Colonic mucosa (tissue), 4 donors: Measurements from ENCODE around the gene ARHGAP26. TPM values are rescaled to one million over a fixed set of nuclear protein-coding genes. Genes with fewer than 3 reads are reported as not detected.
"Not testable (repeated sequence)": the region's sequence is repeated elsewhere in the genome, so short reads cannot be mapped to it uniquely, and the experiment has no call there.

Experiments used
- DNase-seq: peaks from one replicate; pipeline ENCODE4 v3.0.0-alpha.2; 2020
- H3K27ac ChIP-seq: fragments of 200-600 bp; one replicate; pipeline ENCODE4 v1.8.0; 2021
- H3K27me3 ChIP-seq: fragments of 200-600 bp; one replicate; pipeline ENCODE4 v1.8.0; 2021
- H3K36me3 ChIP-seq: fragments of 200-600 bp; one replicate; pipeline ENCODE4 v1.8.0; 2021
- H3K4me1 ChIP-seq: fragments of 200-600 bp; one replicate; pipeline ENCODE4 v1.8.0; 2021; ENCODE audit warnings: mild to moderate bottlenecking
- H3K4me3 ChIP-seq: fragments of 200-600 bp; one replicate; pipeline ENCODE4 v1.8.0; 2021
- H3K9ac ChIP-seq, 2 donors: one replicate each; pipeline ENCODE4 v1.7.0; 2013; ENCODE audit warnings: control low read depth in 2 of 2, low read depth in 2 of 2, low read length in 2 of 2
- H3K9me3 ChIP-seq: fragments of 200-600 bp; one replicate; pipeline ENCODE4 v1.8.0; 2021
- intact Hi-C: fragments of 100-400 bp; cut with DNase I; formaldehyde crosslinking; loops from one replicate; pipeline ENCODE4 v1.14.1; 2022
- total RNA-seq, 2 donors: library from RNA; stranded (reverse); fragmentation: NEBNext Ultra II Directional in 1 of 2; extraction: Animal tissue kit (Norgen Biotek cat#: 25700) in 1 of 2; gene quantifications; one replicate each; pipeline ENCODE4 v1.2.1, GENCODE V29; 2021
- TF ChIP-seq, protein P1 (sequence below): fragments of 200-600 bp; IDR thresholded peaks from one replicate; pipeline ENCODE4 v1.8.0; 2022; ENCODE audit warnings: antibody characterized with exemption, mild to moderate bottlenecking
- donor health status: healthy.
- donor health status: DM: no; HTN: no; CAD: no.
- donor health status: DM: no; HTN: no; CAD: no.

Gene ARHGAP26
- total RNA-seq, 2 donors from 2014 or later, result 59.1 to 74.0 TPM

DNA sequence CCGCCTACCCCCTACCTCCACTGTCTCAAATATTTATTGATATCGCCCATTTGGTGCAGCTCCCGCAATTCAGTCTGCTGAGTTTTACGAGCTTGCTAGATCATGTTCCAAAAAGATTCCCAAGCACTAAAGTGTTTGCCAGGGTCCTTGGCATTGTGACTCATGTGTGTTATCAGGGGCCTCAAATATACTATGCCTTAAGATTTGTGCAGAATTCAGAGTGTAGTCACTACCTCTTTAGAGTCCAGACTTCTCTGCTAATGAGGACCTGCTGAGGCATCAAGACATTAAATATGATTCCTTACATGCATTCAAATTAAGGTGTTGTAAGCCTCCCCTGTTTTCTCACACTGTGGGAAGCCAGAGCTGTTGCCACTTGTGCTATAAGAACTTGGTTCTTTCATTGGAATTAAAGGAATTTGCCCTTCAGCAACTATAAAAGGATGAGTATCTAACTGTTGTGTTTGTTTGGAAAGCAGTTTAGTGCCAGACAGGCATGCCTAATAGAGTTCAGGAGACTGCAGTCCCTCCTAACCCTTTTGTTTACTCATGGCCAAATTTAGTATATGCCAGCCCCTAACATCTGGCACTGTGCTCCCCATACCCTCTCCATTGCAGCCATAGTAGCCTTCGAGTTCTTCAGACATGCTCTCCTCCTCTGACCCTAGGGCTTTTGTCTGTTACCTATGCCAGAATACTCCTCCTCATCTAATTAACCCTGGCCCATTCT, 316.9 kb downstream of the ARHGAP26 start:
- no peaks in the 10 kb centered on the region for H3K36me3 ChIP-seq
- intact Hi-C loops, result no loop called here
- H3K4me1 ChIP-seq, result peaks cover 15% of the 10 kb centered on the region
- H3K27ac ChIP-seq, result no peak overlapping the region
- no peak for DNase-seq
- H3K9me3 ChIP-seq, result no peaks in the 10 kb centered on the region
- no peaks in the 10 kb centered on the region for H3K27me3 ChIP-seq
- no peak overlapping the region for H3K4me3 ChIP-seq
- H3K9ac ChIP-seq, result no peak overlapping the region
- TF ChIP-seq, protein P1, sequence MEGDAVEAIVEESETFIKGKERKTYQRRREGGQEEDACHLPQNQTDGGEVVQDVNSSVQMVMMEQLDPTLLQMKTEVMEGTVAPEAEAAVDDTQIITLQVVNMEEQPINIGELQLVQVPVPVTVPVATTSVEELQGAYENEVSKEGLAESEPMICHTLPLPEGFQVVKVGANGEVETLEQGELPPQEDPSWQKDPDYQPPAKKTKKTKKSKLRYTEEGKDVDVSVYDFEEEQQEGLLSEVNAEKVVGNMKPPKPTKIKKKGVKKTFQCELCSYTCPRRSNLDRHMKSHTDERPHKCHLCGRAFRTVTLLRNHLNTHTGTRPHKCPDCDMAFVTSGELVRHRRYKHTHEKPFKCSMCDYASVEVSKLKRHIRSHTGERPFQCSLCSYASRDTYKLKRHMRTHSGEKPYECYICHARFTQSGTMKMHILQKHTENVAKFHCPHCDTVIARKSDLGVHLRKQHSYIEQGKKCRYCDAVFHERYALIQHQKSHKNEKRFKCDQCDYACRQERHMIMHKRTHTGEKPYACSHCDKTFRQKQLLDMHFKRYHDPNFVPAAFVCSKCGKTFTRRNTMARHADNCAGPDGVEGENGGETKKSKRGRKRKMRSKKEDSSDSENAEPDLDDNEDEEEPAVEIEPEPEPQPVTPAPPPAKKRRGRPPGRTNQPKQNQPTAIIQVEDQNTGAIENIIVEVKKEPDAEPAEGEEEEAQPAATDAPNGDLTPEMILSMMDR, result no peak

DNA sequence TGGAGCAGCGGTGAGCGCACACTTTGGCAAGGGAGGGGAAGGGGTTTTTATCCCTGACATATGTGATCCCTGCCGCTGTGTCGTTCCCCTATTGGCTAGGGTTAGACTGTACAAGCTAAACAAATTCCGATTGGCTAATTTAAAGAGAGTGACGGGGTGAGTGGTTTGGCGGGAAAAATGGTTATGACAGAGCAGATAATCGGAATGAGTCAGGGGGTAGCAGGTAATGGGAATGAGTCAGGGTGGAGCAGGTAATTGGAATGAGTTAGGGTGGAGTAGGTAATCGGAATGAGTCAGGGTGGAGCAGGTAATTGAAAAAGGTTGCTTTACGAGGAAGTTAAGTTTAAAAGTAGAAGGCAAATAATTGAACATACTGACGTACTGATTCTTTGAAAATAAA, 318.5 kb downstream of the ARHGAP26 start:
- H3K36me3 ChIP-seq, intact Hi-C loops, H3K9ac ChIP-seq, H3K27me3 ChIP-seq, H3K4me3 ChIP-seq, H3K9me3 ChIP-seq, DNase-seq: not testable (repeated sequence)
- Histone ChIP-seq H3K4me1 (peaks cover 10% of the 10 kb centered on the region), H3K27ac (peak overlapping the region; percentile 44)

DNA sequence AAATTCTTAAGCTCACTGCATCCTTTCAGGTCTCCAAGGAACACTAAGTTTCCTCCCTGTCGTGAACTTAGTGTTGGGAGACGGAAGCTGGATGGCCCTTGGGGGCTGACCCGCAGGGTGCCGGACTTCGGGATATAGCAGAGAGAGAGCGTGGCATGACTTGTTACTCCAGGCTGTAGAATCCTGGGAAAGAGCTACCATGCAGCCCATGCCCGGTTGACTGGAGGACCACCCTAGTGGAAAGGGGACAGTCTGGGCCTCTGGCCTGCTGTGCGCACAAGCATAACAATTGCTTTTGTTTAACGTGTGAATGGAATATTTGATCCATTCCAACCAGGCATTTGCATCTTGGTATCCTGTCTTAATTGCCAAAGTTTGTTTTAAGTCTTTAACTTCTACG, 319.9 kb downstream of the ARHGAP26 start:
- H3K9me3 ChIP-seq, H3K27ac ChIP-seq, H3K9ac ChIP-seq, H3K4me3 ChIP-seq, H3K27me3 ChIP-seq, H3K36me3 ChIP-seq, DNase-seq, intact Hi-C loops, H3K4me1 ChIP-seq: not testable (repeated sequence)

GRCh38 chr5:143092711-143093451, 322.7 kb downstream of the ARHGAP26 start:
- H3K4me3 ChIP-seq, H3K4me1 ChIP-seq, H3K27ac ChIP-seq, H3K27me3 ChIP-seq, H3K9ac ChIP-seq, H3K36me3 ChIP-seq, H3K9me3 ChIP-seq, intact Hi-C loops, DNase-seq: not testable (repeated sequence)

DNA sequence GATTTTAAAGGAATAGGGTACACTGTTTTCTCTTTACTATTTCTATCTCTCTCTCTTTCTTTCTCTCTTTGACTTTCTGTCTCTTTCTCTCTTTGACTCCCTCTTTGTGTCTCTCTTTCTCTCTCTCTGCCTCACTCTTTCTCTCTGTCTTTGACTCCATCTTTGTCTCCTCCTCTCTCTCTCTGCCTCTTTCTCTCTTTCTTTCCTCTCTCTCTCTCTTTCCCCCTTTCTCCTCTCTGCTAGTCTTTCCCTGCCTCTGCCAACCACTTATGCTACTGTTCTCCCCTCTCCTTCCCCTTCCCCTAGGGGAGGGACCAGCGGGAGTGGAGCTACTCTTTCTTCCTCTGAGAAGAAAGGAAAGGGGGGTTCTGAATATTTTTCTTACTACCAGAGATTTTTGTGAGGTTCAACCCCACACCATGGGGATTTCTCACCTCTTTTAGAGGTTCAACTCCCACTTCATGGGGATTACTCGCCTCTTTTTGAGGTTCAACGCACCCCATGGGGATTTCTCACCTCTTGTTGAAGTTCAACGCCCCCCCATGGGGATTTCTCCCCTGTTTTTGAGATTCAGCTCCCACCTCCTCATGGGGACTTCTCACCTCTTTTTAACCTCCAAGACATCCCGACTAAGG, 323.4 kb downstream of the ARHGAP26 start:
- H3K4me1 ChIP-seq, result no peaks in the 10 kb centered on the region
- no peaks in the 10 kb centered on the region for H3K9me3 ChIP-seq
- no peaks in the 10 kb centered on the region for H3K27me3 ChIP-seq
- H3K36me3 ChIP-seq, result no peaks in the 10 kb centered on the region
- H3K4me3 ChIP-seq, result no peak overlapping the region
- no peak overlapping the region for H3K9ac ChIP-seq
- TF ChIP-seq, protein P1, result no peak
- H3K27ac ChIP-seq, result no peak overlapping the region
- intact Hi-C loops, result no loop called here
- no peak for DNase-seq

DNA sequence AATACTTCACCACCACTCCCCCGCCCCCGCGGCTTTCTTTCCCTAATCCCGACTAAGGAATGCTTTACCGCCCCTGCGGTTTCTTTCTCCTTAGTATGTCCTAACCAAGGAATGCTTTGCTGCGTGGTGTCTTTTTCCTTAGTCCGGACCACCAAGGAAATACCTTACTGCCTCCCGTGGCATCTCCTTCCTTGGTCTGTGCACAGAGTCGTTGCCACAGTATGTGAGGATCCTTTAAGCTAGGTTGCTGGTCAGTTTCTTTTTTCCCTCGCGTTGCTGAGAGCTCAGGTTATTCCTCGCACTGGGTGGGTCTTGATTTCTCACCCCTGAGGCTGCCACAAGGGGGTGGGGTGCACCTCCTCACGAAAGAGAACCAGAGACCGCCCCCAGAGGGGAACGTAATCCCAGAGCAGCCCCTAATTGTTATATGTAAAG, 323.9 kb downstream of the ARHGAP26 start:
- H3K9ac ChIP-seq, result peak overlapping the region in 1 of 2 donors; percentile 12

GRCh38 chr5:143094608-143095007, 324.4 kb downstream of the ARHGAP26 start:
- intact Hi-C loops, H3K4me3 ChIP-seq, H3K27ac ChIP-seq, DNase-seq, H3K9ac ChIP-seq, H3K4me1 ChIP-seq, H3K36me3 ChIP-seq, H3K27me3 ChIP-seq, H3K9me3 ChIP-seq: not testable (repeated sequence)

More for the DNA sequence above, 323.9 kb downstream of the ARHGAP26 start:
- TF ChIP-seq, protein P1, result no peak
- no peaks in the 10 kb centered on the region for H3K27me3 ChIP-seq
- H3K27ac ChIP-seq, result no peak overlapping the region
- no peak for DNase-seq
- no peaks in the 10 kb centered on the region for H3K9me3 ChIP-seq
- H3K36me3 ChIP-seq, result no peaks in the 10 kb centered on the region
- intact Hi-C loops, result no loop called here
- no peaks in the 10 kb centered on the region for H3K4me1 ChIP-seq
- no peak overlapping the region for H3K4me3 ChIP-seq
